SK-N-DZ (cell line): ENCODE results near the gene RAB27A.
"Not testable (repeated sequence)": the region's sequence is repeated elsewhere in the genome, so short reads cannot be mapped to it uniquely, and the experiment has no call there.

Source experiments
- DNase-seq: peaks from one replicate; pipeline ENCODE4 v3.0.0-alpha.2; 2015; ENCODE audit warnings: low spot score

The RAB27A gene

DNA sequence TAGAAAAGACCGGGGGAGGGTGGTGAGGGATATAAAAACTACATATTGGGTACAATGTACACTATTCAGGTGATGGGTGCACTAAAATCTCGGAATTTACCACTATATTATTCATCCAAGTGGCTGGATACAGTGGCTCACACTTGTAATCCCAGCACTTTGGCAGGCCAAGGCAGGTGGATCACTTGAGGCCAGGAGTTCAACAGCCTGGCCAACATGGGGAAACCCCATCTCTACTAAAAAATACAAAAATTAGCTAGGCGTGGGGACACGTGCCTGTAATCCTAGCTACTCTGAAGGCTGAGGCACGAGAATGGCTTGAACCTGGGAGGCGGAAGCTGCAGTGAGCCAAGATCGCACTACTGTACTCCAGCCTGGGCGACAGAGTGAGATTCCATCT is 37.4 kb downstream of the RAB27A start:
- not testable (repeated sequence) for DNase-seq

DNA sequence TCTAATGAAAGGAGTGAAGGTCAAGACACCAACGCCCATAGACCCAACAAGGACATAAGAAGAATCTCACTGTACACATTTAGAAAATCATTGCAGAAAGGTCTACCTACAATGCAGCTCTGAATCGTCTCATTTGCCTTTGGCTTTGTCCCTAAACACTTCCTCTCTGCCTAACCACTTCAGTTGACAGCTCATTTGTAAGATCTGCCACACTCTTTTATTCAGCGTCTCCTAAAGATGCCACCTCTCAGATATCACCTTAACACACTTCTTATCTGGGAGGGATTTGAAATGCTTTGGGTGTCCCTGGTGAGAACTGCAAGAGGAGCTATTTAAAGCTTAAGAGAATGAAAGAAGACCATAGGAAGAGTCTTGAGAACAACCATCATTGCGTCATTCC is 38.7 kb downstream of the RAB27A start:
- DNase-seq = no peak

DNA sequence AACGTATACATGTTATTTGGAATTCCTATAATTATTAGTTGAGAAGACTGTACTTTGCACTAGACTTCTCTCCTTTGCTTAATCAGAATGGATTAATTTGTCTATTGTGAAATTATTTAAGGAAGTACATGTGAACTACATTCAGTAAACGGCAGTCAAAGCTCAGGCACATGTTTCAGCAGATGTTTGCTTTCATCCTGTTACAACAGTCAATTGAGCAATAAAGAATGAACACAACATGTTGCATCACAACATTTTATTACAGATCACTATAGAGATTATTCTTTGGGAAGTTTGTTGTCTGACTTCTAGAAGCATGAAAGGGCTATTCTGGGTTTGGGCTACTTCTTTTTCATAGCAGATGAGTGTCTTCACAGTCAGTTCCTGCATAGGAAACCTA is 39.2 kb downstream of the RAB27A start:
- no peak for DNase-seq

DNA sequence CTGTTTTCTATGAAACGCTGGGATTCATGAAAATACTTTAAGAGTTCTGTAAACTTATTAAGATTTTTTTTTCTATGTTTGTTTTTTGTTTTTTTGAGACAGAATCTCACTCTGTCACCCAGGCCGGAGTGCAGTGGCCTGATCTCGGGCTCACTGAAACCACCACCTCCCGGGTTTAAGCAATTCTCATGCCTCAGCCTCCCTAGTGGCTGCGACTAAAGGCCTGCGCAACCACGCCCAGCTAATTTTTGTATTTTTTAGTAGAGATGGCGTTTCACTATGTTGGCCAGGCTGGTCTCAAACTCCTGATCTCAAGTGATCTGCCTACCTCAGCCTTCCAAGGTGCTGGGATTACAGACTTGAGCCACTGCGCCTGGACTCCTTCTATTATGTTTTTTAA is 39.7 kb downstream of the RAB27A start:
- DNase-seq = not testable (repeated sequence)

DNA sequence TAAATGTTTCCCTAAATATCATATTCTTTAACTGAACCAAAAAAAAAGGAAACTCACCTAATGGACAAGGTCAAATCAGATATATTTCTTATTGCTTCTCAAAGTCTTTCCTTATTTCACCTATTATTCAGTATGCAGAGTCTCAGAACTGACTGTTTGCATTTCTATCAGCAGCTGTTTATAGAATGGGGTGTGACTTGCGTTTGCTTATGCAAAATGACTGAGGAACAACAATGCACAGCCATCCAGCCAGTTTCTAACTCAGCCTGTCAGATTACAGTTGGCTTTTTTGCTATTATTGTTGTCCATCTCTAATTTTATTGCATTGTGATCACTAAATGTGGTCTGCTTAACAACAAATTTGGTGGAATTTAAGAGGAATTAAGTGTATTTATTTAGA is 40.7 kb downstream of the RAB27A start:
- DNase-seq = no peak

DNA sequence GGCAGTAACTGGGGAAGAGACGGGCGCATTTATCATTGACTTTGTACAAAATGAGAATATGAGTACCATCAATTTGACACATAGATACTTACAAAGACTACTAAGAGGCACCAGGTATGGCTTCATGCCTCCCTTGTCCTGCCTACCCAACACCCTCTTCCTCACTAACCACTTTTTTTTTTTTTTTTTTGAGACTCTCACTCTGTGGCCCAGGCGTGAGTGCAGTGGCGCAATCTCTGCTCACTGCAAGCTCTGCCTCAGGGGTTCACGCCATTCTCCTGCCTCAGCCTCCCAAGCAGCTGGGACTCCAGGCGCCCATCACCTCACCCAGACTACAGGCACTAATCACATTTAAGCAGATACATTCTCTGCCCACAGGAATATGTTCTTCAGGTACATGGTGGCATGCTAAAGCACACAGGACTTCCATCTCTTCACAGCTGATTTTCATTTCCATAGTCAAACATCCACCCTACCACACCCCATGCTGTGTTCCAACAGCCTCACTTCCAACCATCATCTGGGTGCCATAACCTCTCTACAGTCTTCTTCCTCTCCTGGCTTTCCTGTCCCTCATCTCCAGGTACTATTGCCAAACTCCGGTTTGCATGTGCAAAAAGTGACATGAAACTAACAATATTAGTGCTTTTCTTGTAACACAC is 41.7 kb downstream of the RAB27A start:
- no peak for DNase-seq

DNA sequence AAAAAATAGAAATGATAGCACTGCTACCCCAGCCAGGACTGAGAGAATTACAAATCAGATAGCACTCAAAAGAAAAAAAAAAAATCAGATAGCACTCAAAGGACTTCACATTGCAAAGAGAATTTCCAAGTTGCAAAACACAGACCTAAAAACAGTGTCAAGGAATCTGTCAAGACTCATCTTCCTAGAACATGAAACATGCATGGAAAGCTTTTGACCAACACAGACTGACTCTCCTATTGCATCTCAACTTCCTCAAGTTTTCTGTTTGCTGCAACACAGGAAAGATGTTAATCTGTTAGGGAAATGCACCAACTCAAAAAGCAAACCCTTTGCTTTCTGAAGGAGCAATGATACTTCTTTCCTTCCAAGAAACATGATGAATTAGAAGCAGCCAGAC is 42.3 kb downstream of the RAB27A start:
- DNase-seq = no peak

DNA sequence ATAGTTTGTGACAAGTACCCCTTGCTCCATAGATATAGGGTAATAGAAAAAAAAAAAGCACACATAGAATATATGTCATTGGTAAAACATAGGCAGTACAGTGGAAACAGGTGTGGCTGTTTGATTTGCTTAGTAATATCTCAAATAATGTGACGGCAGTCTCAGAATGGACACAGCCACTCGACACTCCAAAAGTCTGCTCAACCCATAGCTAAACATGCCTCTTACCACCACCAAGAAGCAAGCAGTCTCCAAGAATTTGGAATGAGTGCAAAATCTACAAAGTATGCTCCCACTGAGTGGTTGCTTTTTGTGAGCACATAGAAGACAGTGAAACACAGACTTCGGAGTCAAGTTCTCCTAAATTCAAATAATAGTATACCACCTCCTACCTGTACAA is 43.0 kb downstream of the RAB27A start:
- no peak for DNase-seq

DNA sequence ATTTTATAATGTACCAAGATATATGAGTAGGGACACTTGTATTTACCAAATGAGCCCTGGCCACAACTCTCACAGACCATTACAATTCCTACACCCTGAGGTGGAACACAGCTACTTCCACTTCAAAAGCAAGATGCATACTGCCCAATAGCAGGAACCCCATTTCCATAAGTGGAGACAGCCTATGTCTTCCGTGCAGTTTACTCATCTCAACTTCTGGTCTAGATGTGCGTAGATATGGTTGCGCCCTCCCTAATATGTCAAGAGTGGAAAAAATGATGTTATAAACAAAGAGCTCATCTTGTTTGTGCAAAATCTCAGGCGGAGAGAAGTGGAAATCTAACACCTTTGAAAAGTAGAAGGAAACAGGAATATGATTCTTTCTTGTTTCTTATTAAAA is 44.6 kb downstream of the RAB27A start:
- DNase-seq = no peak

DNA sequence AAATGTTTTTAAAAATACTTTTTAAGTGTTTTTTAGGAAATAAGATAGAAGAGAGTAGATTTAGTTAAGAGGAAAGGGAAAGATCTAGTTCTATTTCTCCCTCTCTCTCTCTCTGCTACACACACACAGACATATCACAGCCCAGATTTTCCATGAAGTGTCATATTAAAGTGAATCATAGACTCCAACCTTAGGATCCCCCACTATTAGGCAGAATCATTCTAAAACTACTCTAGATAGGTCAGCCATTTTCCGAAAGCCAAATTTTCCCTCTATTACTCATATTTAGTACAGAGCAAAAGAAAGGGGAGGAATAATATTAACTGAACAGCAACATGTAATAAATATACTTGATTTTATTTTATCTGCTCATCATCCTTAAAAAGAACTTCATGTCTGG is 47.7 kb downstream of the RAB27A start:
- DNase-seq = no peak

DNA sequence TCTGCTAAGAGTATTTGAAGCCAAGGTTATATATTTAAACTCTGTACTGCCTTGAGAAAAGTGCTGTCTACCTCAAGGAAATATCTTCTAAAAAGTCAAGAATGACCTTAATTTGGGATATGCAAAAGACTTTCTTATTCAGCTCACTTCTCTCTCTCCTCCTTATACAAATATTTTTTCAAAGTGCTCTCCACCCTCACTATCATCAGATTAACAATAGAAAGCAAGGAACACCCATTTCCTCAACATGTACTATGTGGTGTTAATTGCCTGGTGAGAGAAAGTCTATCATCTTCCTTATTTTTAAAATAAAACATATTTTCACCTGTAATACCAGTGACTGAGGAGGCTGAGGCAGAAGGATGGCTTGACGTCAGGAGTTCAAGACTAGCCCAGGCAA is 48.4 kb downstream of the RAB27A start:
- DNase-seq = no peak

DNA sequence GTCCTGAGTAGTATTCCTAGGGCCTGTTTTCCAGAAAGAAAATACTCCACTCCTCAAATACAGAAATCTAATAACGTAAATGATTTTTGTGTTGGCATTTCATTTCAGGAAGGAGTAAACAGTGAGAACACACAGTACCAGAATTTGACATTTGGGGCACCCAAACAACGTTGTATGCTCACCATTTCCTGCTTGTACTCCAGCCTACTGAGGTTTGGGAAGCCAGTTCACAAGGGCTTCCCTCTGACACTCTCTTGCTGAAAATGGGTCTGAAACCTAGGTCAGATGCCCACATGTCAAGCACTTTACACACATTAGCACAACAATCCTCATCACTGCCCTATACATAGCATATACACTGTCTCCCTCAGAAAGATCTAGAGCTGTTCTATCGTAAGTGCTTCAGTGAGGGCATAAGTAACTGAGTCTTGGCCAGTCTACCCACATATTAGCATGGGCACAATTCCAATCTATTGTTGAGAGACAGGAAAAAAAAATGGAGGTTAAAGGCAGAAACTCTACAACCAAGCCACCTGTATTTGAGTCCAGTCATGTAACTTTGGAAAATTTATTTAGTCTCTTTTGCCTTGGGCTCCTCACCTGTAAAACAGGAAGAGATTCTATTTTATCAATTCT is 49.4 kb downstream of the RAB27A start:
- DNase-seq = no peak

DNA sequence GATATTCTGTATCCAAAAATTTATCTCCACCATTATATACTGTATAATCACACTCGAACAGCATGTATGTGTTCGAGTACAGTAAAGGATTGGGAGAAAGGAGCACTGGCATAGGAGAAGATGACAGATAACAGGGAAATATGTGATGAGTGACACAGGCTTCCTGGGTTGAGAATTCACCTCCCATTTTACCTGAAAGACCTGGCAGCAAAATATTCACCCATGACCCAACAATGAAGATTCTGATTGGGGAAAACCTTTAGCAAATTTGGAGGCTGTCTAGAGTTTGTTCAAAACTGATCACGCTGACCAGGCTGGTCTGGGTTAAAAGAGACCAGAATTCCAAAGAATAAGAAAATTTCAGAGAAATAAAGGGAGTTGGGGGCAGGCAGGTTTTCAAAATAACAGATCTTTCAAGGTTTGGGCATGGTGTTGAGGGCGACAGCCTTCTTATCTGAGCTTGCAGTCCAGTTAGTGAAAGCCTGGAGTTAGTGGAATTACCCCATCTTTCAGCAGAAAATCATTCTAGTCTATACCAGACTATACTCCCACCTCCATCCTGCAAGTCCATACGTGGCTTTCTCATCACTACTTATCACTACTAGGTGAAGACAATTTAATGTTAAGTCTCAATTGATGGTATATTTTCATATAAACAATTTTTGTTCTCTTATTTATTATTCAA is 50.0 kb downstream of the RAB27A start:
- no peak for DNase-seq

DNA sequence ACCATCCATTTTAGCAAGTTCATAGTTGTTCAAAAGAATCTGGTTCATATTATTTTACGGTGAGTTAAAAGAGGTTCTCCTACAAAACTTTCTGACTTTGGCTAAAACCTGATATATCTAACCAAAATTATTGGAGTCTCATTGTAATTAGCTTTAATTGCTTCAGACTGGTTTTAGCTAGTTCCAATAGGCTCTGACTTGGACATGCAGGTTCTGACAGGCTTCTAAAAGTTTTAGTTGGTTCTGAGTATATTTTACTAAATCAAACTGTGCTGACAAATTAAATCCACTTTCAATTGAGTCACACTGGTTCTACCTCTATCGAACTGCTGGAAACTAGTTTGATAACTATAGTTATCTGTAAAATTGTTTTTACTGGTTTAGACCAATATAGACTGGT is 50.7 kb downstream of the RAB27A start:
- no peak for DNase-seq

DNA sequence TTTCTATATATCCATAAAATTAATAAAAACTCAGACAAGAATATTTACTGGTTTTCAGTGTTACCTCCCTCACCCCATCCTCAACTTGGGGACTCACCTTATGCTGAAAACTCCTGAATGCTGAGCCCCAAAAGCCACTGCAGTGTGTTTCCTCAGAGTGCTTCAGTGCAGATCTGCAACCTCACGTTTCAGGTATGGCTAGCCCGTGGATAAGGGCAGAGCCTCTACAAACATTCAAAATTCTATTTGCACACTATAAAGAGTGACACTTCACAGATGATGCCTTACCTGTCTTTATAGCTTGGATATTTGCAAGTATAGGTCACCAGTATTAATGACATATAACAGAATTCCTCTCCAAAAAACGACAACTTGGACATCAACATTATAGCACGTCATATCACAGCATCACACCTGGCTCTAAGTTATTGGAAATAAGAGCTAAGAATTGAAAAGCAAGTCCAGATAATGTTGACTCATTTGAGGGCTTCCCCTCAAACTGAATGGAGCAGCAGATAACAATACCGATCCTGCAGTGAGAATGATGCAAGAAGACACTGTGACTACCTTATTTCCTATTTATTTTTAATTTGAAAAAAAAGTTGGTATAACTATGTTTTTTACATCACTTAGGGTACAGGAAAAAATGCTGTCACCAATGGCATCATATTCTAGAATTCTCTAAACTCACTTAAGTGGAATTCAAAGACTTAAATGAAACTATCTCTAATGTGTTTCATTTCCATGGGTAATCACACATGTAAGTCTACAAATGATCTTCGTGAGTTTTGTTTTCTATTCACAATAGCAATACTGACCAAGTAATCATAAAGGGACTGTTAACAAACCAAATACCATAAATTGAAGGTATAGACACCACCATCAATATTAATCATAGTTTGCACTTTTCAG is 52.1 kb downstream of the RAB27A start:
- no peak for DNase-seq

DNA sequence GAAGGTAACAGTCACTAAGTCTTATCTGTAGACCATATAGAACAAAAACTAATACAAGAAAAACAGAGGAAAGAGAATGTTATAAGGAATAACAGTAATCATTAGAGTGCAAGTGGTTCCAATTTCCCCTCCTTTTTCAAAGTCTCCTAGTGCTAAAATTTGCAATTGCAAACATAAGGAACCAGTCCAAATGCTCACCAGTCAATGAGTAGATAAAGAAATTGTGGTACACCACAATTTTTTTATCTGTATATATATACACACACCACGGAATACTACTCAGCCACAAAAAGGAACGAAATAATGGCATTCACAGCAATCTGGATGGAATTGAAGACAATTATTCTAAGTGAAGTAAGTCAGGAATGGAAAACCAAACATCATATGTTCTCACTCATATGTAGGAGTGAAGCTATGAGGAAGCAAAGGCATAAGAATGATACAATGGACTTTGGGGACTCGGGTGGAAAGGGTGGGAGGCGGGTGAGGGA is 54.0 kb downstream of the RAB27A start:
- no peak for DNase-seq

DNA sequence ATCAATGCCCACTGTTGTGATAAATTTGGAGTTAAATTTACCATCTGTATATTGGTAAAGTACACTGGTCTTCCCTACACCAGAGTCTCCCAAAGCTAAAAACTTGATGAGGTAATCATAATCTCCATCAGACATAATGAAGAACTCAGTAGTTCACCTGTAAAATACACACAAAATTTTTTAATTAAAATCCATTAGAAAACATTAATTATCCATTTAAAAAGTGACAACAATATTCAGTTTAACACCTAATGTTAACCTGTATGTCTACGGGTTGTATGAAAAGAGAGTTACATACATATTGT is 54.9 kb downstream of the RAB27A start:
- DNase-seq = no peak

DNA sequence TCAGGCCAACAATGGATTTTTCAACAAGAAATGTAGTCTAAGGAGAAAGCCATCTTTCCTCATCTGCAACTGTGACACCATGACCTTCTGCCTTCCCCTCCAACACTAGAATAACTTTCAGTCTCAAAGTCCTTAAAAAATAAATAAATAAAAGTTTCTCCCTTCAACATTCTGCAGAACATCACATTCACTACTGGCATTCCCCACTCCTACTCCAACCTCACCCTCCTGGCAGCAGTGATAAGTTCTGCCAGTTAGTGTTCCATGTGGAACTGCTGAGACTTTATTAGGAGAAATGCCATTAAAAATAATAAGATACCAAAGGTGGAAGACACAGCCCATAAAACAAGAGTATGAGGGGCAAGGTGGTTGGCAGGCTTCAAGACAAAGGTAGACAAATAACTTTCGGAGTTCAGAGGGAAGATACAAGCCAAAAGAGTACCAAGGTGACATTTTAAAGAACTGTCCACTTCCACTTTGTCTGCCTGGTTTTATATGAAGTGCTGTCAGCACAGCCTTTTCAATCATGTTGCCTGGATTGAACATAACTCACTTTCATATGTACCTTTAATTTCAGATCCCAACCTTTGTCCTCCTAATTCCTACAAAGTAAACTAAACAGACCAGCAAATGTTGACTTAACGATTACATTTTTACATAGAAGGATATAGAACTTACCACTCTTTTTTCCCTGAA is 55.4 kb downstream of the RAB27A start:
- no peak for DNase-seq

DNA sequence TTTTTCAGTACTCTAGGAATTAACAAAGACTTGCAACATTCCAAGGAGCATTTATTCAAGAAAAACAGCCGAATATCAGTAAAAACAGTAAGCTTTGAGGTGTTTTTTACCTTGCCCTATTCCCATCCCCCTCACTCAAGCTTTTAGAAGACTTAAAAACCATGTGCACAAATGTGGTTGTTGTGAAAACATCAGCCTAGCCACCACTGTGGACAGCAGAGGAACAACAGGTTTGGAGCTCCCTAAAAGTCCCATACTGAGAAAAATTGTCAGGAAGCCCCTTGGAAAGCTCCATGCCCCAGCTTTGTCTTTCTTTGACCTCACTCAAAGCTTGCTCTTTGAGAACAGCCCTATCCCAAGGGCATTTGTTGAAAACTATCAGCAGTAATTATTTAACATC is 58.2 kb downstream of the RAB27A start:
- no peak for DNase-seq

DNA sequence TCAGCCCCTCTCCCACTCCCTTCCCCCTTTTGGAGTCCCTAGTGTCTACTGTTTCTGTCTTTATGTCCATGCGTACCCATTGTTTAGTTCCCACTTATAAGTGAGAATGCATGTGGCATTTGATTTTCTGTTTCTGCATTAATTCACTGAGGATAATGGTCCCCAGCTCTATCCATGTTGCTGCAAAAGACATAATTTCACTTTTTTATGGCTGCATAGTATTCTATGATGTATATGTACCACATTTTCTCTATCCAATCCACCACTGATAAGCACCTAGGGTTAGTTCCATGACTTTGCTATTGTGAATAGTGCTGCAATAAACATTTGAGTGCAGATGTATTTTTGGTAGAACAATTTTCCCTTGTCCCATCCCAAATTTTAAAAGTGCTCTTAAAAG is 58.7 kb downstream of the RAB27A start:
- no peak for DNase-seq

DNA sequence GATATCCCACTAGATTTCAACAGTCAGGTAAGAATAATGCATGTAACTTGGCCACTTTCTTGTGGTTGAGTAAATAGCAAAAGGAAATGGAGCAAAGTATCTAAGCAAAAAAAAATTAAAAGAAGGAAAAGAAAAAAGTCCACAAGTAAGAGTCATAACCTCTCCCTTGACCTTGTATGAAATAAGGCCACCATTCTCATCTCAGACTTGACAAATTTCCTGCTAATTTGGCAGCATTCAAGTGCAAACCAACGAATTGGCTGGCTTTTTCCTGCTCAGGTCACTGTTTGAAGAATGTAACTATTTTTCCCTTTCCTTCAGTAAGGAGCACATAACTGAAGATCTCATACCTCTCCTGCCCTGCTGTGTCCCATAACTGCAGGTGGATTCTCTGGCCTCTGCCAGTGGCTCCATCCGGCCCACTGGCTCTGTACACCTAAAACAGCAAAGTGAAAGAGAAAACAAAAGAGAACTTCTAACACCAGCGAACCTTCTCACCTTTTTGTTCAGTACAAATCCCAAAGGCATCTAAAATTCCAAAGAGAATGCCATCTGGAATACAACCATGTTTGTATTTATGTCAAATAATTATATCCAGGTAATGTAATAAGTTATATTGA is 59.5 kb downstream of the RAB27A start:
- no peak for DNase-seq
